Stomach (tissue), 9 donors: Measurements from ENCODE around the gene AGPAT4. TPM values are rescaled to one million over a fixed set of nuclear protein-coding genes. Genes with fewer than 3 reads are reported as not detected.

Source experiments
- DNase-seq, 2 donors: peaks; one replicate each; pipeline versions ENCODE4 v3.0.0 to v3.0.0-alpha.2; 2013 to 2019
- H3K27ac ChIP-seq, 5 donors: fragments of 200-600 bp in 4 of 5; sonication (generic) in 4 of 5; one replicate each; pipeline ENCODE4 v1.5.1; 2013 to 2019; ENCODE audit warnings: mild to moderate bottlenecking in 1 of 5, moderate library complexity in 1 of 5
- H3K27me3 ChIP-seq, 3 donors: fragments of 200-600 bp; sonication (generic); one replicate each; pipeline ENCODE4 v1.5.1; 2017 to 2019; ENCODE audit warnings: mixed run types in 1 of 3
- H3K36me3 ChIP-seq, 4 donors: fragments of 200-600 bp; sonication (generic); 1 replicate in 3 of 4; 2 replicates in 1 of 4; pipeline ENCODE4 v1.5.1; 2016 to 2019
- H3K4me1 ChIP-seq, 4 donors: fragments of 200-600 bp; sonication (generic); one replicate each; pipeline ENCODE4 v1.5.1; 2016 to 2019
- H3K4me3 ChIP-seq, 4 donors: fragments of 200-600 bp; sonication (generic) in 3 of 4; one replicate each; pipeline ENCODE4 v1.5.1; 2016 to 2019; ENCODE audit warnings: mild to moderate bottlenecking in 1 of 4
- H3K9me3 ChIP-seq, 4 donors: fragments of 200-600 bp; sonication (generic); one replicate each; pipeline ENCODE4 v1.5.1; 2016 to 2019
- CTCF ChIP-seq, 7 experiments: fragments of 450-650 bp in 4 of 7; fragments of 200-600 bp in 3 of 7; sonication (generic) in 3 of 7; IDR thresholded peaks; one replicate each; pipeline ENCODE4 v1.5.1; 2016 to 2019; ENCODE audit warnings: antibody characterized with exemption in 7 of 7, control low read depth in 2 of 7, mild to moderate bottlenecking in 1 of 7
- EP300 ChIP-seq: sonication (generic); formaldehyde crosslinking; IDR thresholded peaks from one replicate; pipeline ENCODE4 v1.6.1; 2017; ENCODE audit warnings: antibody characterized with exemption
- POLR2A ChIP-seq, 4 donors: fragments of 450-650 bp; IDR thresholded peaks; one replicate each; pipeline ENCODE4 v1.6.1; 2016; ENCODE audit warnings: antibody characterized with exemption in 4 of 4, control low read depth in 2 of 4, mild to moderate bottlenecking in 1 of 4, moderate library complexity in 1 of 4
- POLR2AphosphoS5 ChIP-seq, 3 donors: sonication (generic); formaldehyde crosslinking; IDR thresholded peaks; one replicate each; pipeline ENCODE4 v1.6.1; 2016; ENCODE audit warnings: antibody characterized with exemption in 3 of 3
- WGBS, 5 donors: extraction: QIAGEN DNeasy Blood & Tissue Kit in 3 of 5; methylation state at CpG; one replicate each; pipeline versions ENCODE4 v1.1.5 to v1.1.7; 2013 to 2018; 5-methylcytosine and 5-hydroxymethylcytosine counted together
- intact Hi-C: fragments of 100-400 bp; cut with DNase I; formaldehyde crosslinking; loops from one replicate; pipeline ENCODE4 v1.15.1; 2023; ENCODE audit warnings: low total_unique reads
- polyA plus RNA-seq, 3 donors: library from polyadenylated mRNA; stranded (reverse); fragments of 200-250 nt; gene quantifications; one replicate each; pipeline ENCODE4 v1.2.3, GENCODE V29; 2013
- total RNA-seq, 5 donors: library from RNA; depleted of rRNA; stranded (reverse); fragments of >200 nt; gene quantifications; one replicate each; pipeline versions ENCODE4 v1.1.0 to v1.2.3, GENCODE V29; 2014 to 2016
- donor health status: healthy with polysubstance abuse.
- donor health status: Bipolar disorder and iron deficiency.
- donor health status: healthy.

AGPAT4 gene
- total and polyA plus RNA-seq, 8 donors = 0.46 to 15.8 (median 1.0) TPM

- Histone ChIP-seq H3K4me3 (no peak overlapping the region), H3K9me3 (no peaks in the 10 kb centered on the region), H3K4me1 (peaks cover 3 to 12% (median 7%) of the 10 kb centered on the region in 4 donors), H3K36me3 (peaks cover 0 to 3% (median 0%) of the 10 kb centered on the region in 4 donors), H3K27ac (peak overlapping the region in 1 of 5 donors; percentile 35), H3K27me3 (no peaks in the 10 kb centered on the region)
- DNase-seq = no peak
- intact Hi-C loops = no loop called here
- TF ChIP-seq POLR2A (IDR thresholded peaks at IDR 0.05) = no peak
- TF ChIP-seq CTCF (IDR thresholded peaks at IDR 0.05) = no peak
- no peak for TF ChIP-seq EP300
- TF ChIP-seq POLR2AphosphoS5 (IDR thresholded peaks at IDR 0.05) = no peak
Observed at GRCh38 chr6:161254126-161254463, 19.8 kb downstream of the AGPAT4 start.

- WGBS, 5 donors = 82 to 93% (median 85%) methylated on average over 8 of the region's 8 CpGs
- Histone ChIP-seq H3K9me3 (no peaks in the 10 kb centered on the region), H3K36me3 (peaks cover 0 to 3% (median 0%) of the 10 kb centered on the region in 4 donors), H3K4me3 (no peak overlapping the region), H3K27me3 (no peaks in the 10 kb centered on the region), H3K27ac (no peak overlapping the region), H3K4me1 (peaks cover 3 to 12% (median 7%) of the 10 kb centered on the region in 4 donors)
- TF ChIP-seq EP300 = no peak
- no peak for TF ChIP-seq POLR2AphosphoS5 (IDR thresholded peaks at IDR 0.05)
- TF ChIP-seq POLR2A (IDR thresholded peaks at IDR 0.05) = no peak
- no peak for TF ChIP-seq CTCF (IDR thresholded peaks at IDR 0.05)
- intact Hi-C loops = no loop called here
- DNase-seq = no peak
Observed at GRCh38 chr6:161251345-161251744, 22.5 kb downstream of the AGPAT4 start.

- 96 to 100% (median 99%) methylated on average over 1 of the region's 1 CpG for WGBS, 5 donors
- Histone ChIP-seq H3K36me3 (peaks cover 0 to 8% (median 0%) of the 10 kb centered on the region in 4 donors), H3K9me3 (no peaks in the 10 kb centered on the region), H3K27me3 (no peaks in the 10 kb centered on the region), H3K4me1 (peaks cover 0 to 2% (median under 1%) of the 10 kb centered on the region in 4 donors), H3K27ac (no peak overlapping the region), H3K4me3 (no peak overlapping the region)
- intact Hi-C loops = no loop called here
- TF ChIP-seq POLR2AphosphoS5 (IDR thresholded peaks at IDR 0.05) (no peak), EP300 (no peak), CTCF (IDR thresholded peaks at IDR 0.05) (no peak), POLR2A (IDR thresholded peaks at IDR 0.05) (no peak)
- DNase-seq = no peak
Observed at GRCh38 chr6:161249327-161249726, 24.5 kb downstream of the AGPAT4 start.

GRCh38 chr6:161246725-161247124 lies 27.1 kb downstream of the AGPAT4 start:
- WGBS, 5 donors = 93 to 97% (median 96%) methylated on average over 2 of the region's 2 CpGs
- DNase-seq = no peak
- Histone ChIP-seq H3K27me3 (no peaks in the 10 kb centered on the region), H3K4me3 (no peak overlapping the region), H3K9me3 (no peaks in the 10 kb centered on the region), H3K36me3 (peaks cover 0 to 4% (median 0%) of the 10 kb centered on the region in 4 donors), H3K4me1 (no peaks in the 10 kb centered on the region), H3K27ac (no peak overlapping the region)
- intact Hi-C loops = no loop called here
- TF ChIP-seq EP300 = no peak
- no peak for TF ChIP-seq CTCF (IDR thresholded peaks at IDR 0.05)
- no peak for TF ChIP-seq POLR2AphosphoS5 (IDR thresholded peaks at IDR 0.05)
- TF ChIP-seq POLR2A (IDR thresholded peaks at IDR 0.05) = no peak
